OCI-LY7 (cell line): ENCODE results near the gene SPECC1. TPM values are rescaled to one million over a fixed set of nuclear protein-coding genes. Genes with fewer than 3 reads are reported as not detected.

Experiments used
- BruUV-seq: library from RNA; stranded (reverse); fragments of 400-500 nt; replicated peaks from 2 replicates; lab custom pipeline; 2021; lab: Mats Ljungman, UMichigan
- CTCF ChIA-PET: fragments of 300-600 bp; sonication (Branson Sonifier 250); formaldehyde crosslinking; loops from one replicate; lab custom pipeline; 2022; ENCODE audit warnings: antibody characterized with exemption; ENCODE audit not compliant: unreplicated experiment; lab: Charles Lee
- POLR2A ChIA-PET: fragments of 300-600 bp; sonication (Branson Sonifier 250); formaldehyde crosslinking; loops from one replicate; lab custom pipeline; 2022; ENCODE audit warnings: antibody characterized with exemption; lab: Charles Lee
- DNase-seq: peaks from one replicate; pipeline ENCODE4 v3.0.0-alpha.2; 2015; ENCODE audit warnings: low spot score
- H2AFZ ChIP-seq: fragments of 200-600 bp; sonication (generic), shearing (Covaris generic); 2 replicates; pipeline ENCODE4 v1.6.1; 2014; ENCODE audit warnings: mild to moderate bottlenecking, antibody characterized with exemption, low read length, moderate library complexity
- H3K27ac ChIP-seq: fragments of 200-600 bp; sonication (generic); 2 replicates; pipeline ENCODE4 v1.5.1; 2014; ENCODE audit warnings: mixed run types, low read depth, mild to moderate bottlenecking, moderate library complexity, low read length, inconsistent platforms; ENCODE audit not compliant: poor library complexity, severe bottlenecking
- H3K36me3 ChIP-seq: fragments of 200-600 bp; sonication (generic); 2 replicates; pipeline ENCODE4 v1.6.1; 2014; ENCODE audit warnings: mild to moderate bottlenecking, antibody characterized with exemption, low read length, moderate library complexity, mixed read lengths; ENCODE audit not compliant: insufficient read depth
- H3K4me1 ChIP-seq: fragments of 200-600 bp; sonication (generic); 2 replicates; pipeline ENCODE4 v1.5.1; 2014; ENCODE audit warnings: mild to moderate bottlenecking, low read length; ENCODE audit not compliant: insufficient read depth, poor library complexity, severe bottlenecking
- H3K4me2 ChIP-seq: fragments of 200-600 bp; sonication (generic); 2 replicates; pipeline ENCODE4 v1.6.1; 2014; ENCODE audit warnings: mild to moderate bottlenecking, low read length
- H3K4me3 ChIP-seq: fragments of 200-600 bp; sonication (generic); 2 replicates; pipeline ENCODE4 v1.5.1; 2014; ENCODE audit warnings: mild to moderate bottlenecking, low read depth, low read length; ENCODE audit not compliant: poor library complexity, severe bottlenecking
- H3K79me2 ChIP-seq: fragments of 200-600 bp; sonication (generic); 2 replicates; pipeline ENCODE4 v1.6.1; 2016; ENCODE audit warnings: low read depth, mild to moderate bottlenecking, low read length, moderate library complexity, mixed read lengths; ENCODE audit not compliant: insufficient read depth
- H3K9me2 ChIP-seq: fragments of 200-600 bp; sonication (generic); 2 replicates; pipeline ENCODE4 v1.6.1; 2016; ENCODE audit warnings: mild to moderate bottlenecking, low read length, mixed read lengths; ENCODE audit not compliant: insufficient read depth
- H3K9me3 ChIP-seq: fragments of 200-600 bp; sonication (generic); 2 replicates; pipeline ENCODE4 v1.6.1; 2014; ENCODE audit warnings: mild to moderate bottlenecking, mixed run types, low read length, mixed read lengths
- H4K20me1 ChIP-seq: fragments of 200-600 bp; sonication (generic); 2 replicates; pipeline ENCODE4 v1.6.1; 2014; ENCODE audit warnings: mild to moderate bottlenecking, antibody characterized with exemption, low read length, moderate library complexity, mixed read lengths; ENCODE audit not compliant: insufficient read depth
- CTCF ChIP-seq: fragments of 200-600 bp; sonication (generic); conservative IDR thresholded peaks from 2 replicates; pipeline ENCODE4 v1.5.1; 2014; ENCODE audit warnings: mild to moderate bottlenecking, antibody characterized with exemption, low read length, moderate library complexity, mixed read lengths
- EZH2phosphoT487 ChIP-seq: fragments of 200-600 bp; sonication (generic); IDR thresholded peaks from 2 replicates; pipeline ENCODE4 v1.6.1; 2018; ENCODE audit warnings: low read depth, borderline replicate concordance, mild to moderate bottlenecking, mixed run types, antibody characterized with exemption, low read length, moderate library complexity, mixed read lengths
- intact Hi-C: fragments of 100-400 bp; cut with micrococcal nuclease; formaldehyde crosslinking; loops from one replicate; pipeline ENCODE4 v1.10.0; 2022; ENCODE audit not compliant: unreplicated experiment
- total RNA-seq, 2 experiments: library from RNA; depleted of rRNA in 1 of 2; stranded (reverse); fragments of >200 nt in 1 of 2; shearing (Covaris generic) in 1 of 2; gene quantifications; 2 replicates each; pipeline ENCODE4 v1.2.3, GENCODE V29; 2014 to 2022

Gene SPECC1
- total RNA-seq, 2 experiments from 2014 or later, result 0.47 to 2.8 TPM

GRCh38 chr17:20278805-20279204, 269.6 kb downstream of the SPECC1 start:
- TF ChIP-seq CTCF (no peak), EZH2phosphoT487 (no peak)
- no peaks in the 10 kb centered on the region for H3K36me3 ChIP-seq
- no peak for DNase-seq
- H3K9me3 ChIP-seq, result no peaks in the 10 kb centered on the region
- H4K20me1 ChIP-seq, result no peaks in the 10 kb centered on the region
- intact Hi-C loops, result no loop called here
- H3K79me2 ChIP-seq, result no peaks in the 10 kb centered on the region
- no peaks in the 10 kb centered on the region for H3K9me2 ChIP-seq
- H3K4me3 ChIP-seq, result no peak overlapping the region
- no TSS peak for BruUV-seq
- no peak overlapping the region for H3K27ac ChIP-seq
- no peak overlapping the region for H2AFZ ChIP-seq
- H3K4me1 ChIP-seq, result no peaks in the 10 kb centered on the region
- H3K4me2 ChIP-seq, result no peak overlapping the region
- ChIA-PET POLR2A (interaction anchor here (0.6 kb wide), 1 partner anchor 14 kb away, joined by 8 read pairs; no protein-coding TSS in a partner anchor), CTCF (no interaction called here)

GRCh38 chr17:20279631-20280030, 270.5 kb downstream of the SPECC1 start:
- ChIA-PET POLR2A (no interaction called here), CTCF (no interaction called here)
- Histone ChIP-seq H3K4me3 (no peak overlapping the region), H3K4me2 (no peak overlapping the region), H3K4me1 (no peaks in the 10 kb centered on the region), H4K20me1 (no peaks in the 10 kb centered on the region), H3K79me2 (no peaks in the 10 kb centered on the region), H3K9me2 (no peaks in the 10 kb centered on the region), H3K27ac (no peak overlapping the region), H3K9me3 (no peaks in the 10 kb centered on the region), H2AFZ (no peak overlapping the region), H3K36me3 (no peaks in the 10 kb centered on the region)
- DNase-seq, result no peak
- intact Hi-C loops, result no loop called here
- no TSS peak for BruUV-seq
- TF ChIP-seq EZH2phosphoT487 (no peak), CTCF (no peak)

GRCh38 chr17:20280051-20280450, 270.9 kb downstream of the SPECC1 start:
- POLR2A ChIA-PET, result no interaction called here

More at GRCh38 chr17:20280051-20280450, 270.9 kb downstream of the SPECC1 start:
- CTCF ChIA-PET, result no interaction called here
- intact Hi-C loops, result no loop called here
- no peaks in the 10 kb centered on the region for H3K9me2 ChIP-seq
- no peak for DNase-seq
- no peak overlapping the region for H2AFZ ChIP-seq
- H3K4me3 ChIP-seq, result no peak overlapping the region
- H3K9me3 ChIP-seq, result no peaks in the 10 kb centered on the region
- BruUV-seq, result no TSS peak
- no peak for TF ChIP-seq EZH2phosphoT487
- no peak for TF ChIP-seq CTCF
- H3K36me3 ChIP-seq, result no peaks in the 10 kb centered on the region
- no peaks in the 10 kb centered on the region for H3K79me2 ChIP-seq
- no peaks in the 10 kb centered on the region for H3K4me1 ChIP-seq
- no peak overlapping the region for H3K27ac ChIP-seq
- no peak overlapping the region for H3K4me2 ChIP-seq
- no peaks in the 10 kb centered on the region for H4K20me1 ChIP-seq
